GM18517 (cell line): ENCODE results near the gene HMG20A.
"Not testable (repeated sequence)": the region's sequence is repeated elsewhere in the genome, so short reads cannot be mapped to it uniquely, and the experiment has no call there.

Source experiments
- ATAC-seq: cut with Tn5 transposase; IDR thresholded peaks from one replicate; pipeline ENCODE4 v1.9.1; 2021; ENCODE audit warnings: mild to moderate bottlenecking, moderate library complexity; ENCODE audit not compliant: unreplicated experiment

HMG20A gene

DNA sequence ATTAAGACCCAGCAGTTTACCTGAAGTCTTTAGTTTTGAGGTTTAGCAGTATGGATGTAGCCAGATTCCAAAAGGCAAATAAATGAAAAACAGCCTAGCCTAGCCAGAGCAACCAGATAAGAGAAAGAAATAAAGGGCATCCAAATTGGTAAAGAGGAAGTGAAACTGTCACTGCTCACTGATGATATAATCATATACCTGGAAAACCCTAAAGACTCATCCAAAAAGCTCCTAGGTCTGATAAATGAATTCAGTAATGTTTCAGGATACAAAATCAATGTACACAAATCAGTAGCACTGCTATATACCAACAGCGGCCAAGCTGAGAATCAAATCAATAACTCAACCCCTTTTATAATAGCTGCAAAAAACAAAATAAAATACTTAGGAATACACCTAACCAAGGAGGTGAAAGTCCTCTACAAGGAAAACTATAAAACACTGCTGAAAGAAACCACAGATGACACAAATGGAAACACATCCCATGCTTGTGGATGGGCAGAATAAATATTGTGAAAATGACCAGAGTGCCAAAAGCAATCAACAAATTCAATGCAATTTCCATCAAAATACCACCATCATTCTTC is 14.4 kb upstream of the HMG20A start:
- ATAC-seq, result not testable (repeated sequence)

- no peak for ATAC-seq
These were observed 13.8 kb upstream of the HMG20A start for GRCh38 chr15:77406846-77407245.

DNA sequence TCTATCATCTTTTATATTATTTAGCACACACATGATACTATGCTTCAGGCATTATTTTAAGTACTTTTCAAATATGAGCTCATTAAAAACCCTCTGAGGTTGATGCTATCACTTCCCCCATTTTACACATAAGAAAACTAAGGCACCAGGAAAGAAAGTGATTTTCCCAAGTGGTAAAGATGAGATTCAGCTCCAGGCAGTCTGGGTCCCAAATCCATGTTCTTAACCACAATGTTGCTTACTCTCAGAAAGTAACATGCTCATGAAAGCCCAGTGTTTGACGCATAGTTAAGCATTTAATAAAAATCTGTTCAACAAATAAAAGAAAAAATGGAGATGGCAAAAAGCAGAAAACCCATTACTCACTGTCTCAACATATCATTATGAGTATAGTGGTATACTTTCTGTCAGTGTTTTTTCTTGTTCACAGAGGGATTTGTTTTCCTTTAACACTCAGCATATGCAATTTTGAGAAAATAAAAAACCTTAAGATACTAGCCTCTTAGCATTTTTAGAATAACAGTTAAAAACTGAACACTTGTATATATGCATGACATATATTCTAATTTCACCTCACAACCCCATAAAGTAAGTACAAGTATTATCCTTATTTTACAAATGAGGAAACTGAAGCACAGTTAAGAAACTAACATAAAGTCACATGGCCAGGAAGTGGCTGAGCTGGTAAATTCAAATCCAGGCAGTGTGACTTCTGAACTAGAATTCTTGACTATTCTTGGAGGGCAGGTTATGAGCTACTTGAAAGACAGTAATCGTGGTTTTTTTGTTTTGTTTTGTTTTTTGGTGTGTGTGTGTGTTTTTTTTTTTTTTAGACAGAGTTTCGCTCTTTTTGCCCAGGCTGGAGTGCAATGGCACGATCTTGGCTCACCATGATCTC is 11.2 kb upstream of the HMG20A start:
- ATAC-seq, result peak; percentile 62

DNA sequence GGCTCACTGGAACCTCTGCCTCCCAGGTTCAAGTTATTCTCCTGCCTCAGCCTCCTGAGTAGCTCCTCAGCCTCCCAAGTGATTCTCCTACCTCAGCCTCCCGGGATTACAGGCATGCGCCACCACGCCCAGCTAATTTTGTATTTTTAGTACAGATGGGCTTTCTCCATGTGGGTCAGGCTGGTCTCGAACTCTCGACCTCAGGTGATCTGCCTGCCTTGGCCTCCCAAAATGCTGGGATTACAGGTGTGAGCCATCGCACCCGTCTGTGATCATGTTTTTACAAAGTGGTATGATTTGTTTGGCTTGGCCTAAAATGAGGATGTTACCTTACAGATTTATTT is 10.6 kb upstream of the HMG20A start:
- not testable (repeated sequence) for ATAC-seq

DNA sequence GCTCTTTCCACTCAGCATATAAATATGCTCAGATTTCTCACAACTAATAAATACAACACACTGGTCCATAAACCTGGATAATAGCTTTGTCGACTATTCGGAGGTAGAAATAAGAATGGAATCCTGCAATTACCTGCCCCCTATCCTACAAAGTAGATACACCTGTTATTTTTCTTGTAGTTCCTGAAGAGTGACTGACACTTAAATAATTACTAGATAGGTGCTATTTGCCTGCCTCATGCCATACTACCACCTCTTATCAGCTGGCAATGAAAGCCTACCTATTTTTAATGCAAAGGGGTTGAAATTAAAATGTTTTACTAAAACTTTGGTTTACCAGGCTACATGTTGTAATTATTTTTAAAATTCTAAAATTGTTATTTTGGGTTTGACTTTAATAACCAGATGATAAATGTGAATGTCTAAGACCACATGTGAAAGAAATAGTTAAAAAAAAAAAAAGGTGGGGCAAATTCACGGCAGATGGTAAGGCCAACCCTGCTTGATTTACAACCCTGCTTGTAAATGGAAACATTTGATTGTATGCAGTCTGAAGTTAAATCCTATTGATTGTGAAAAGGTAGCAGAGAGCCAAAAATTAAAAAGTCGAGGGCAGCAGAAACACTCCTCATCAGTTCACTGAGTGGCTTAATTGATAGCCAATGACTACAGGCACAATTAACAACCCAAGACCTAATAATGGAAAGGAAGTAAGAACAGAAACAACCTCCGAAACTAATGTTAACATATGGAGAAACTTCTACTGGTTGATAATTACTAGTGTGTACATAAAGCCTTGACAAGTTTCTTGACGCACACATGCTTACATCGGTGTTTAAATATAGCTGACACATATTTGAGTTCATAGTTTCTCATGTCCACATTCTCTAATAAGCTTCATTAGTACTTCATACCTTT is 9.7 kb upstream of the HMG20A start:
- no peak for ATAC-seq

DNA sequence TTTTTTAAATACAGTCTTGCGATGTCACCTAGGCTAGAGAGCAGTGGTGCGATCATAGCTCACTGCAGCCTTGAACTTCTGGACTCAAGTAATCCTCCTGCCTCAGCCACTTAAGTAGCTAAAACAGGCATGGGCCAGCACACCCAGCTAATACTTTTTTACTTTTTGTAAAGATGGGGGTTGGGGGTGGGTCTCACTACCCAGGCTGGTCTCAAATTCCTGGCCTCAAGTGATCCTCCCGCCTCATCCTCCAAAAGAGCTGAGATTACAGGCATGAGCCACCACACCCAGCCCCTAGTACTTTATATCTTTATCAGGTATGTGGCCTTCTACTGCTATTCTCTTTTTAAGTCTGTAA is 9.1 kb upstream of the HMG20A start:
- ATAC-seq, result no peak

GRCh38 chr15:77412972-77413698 is 7.6 kb upstream of the HMG20A start:
- no peak for ATAC-seq

DNA sequence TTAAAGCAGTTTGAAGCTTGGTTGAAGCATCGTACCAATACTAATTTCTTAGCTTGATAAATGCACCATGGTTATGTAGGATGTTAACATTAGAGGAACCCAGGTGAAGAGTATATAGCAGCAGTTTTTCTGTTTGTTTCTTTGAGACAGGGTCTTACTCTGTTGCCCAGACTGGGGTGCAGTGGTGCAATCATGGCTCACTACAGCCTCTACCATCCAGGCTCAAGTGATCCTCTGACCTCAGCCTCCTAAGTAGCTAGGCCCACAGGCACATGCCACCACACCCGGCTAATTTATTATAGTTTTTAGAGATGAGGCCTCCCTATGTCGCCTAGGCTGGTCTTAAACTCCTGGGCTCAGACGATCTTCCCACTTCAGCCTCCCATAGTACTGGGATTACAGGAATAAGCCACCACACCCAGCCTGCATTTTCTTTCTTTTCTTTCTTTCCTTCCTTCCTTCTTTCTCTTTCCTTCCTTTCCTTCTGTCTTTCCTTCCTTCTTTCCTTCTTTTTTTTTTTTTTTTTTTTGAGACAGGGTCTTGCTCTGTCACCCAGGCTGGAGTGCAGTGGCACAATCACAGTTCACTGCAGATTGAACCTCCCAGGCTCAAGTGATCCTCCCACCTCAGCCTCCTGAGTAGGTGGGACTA is 6.9 kb upstream of the HMG20A start:
- no peak for ATAC-seq

DNA sequence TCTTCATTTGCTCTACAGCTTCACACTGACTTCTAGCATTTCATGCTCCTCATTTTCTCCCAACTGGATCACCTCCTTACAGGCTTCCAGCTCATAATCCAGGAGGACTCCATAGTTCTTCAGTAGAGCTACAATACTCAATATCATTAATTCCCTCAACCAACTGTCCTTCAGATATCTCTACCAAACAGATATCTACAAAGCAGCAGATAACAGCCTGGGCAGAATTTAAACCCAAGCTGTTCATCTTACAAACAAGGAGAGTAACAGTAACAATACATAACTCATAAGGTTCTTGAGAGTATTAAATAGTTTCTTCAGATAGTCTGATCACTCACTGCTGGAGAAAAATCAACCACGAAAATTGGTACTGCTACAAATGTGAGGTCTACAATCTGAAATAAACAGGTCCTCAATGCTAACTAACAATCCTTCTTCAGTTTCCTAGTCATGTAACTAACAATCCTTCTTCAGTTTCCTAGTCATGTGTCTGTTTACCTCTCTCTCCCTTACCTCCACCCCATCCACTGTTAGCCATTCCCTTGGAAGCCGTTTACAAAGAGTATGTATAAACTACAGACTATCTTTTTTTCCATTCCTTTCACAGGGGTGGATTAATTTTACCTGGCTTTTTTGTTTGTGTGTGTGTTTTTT is 5.8 kb upstream of the HMG20A start:
- no peak for ATAC-seq

- no peak for ATAC-seq
These were observed 5.1 kb upstream of the HMG20A start for GRCh38 chr15:77415450-77416147.

DNA sequence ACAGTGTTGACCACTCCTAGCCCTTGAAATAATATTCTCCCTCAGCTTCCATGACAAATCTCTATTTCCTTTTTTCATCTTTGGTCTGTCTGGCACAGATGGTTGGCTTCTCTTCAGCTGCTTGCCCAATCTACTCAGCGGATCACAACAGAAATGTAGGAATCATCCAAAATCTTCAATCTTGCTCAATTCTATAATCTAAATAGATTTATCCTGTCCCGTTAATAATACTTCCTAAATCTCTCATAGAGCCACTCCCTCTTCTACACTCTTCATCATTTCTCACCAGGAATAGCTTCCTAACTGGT is 4.6 kb upstream of the HMG20A start:
- ATAC-seq, result no peak

- ATAC-seq, result no peak
These were observed 3.7 kb upstream of the HMG20A start for GRCh38 chr15:77416954-77417353.

DNA sequence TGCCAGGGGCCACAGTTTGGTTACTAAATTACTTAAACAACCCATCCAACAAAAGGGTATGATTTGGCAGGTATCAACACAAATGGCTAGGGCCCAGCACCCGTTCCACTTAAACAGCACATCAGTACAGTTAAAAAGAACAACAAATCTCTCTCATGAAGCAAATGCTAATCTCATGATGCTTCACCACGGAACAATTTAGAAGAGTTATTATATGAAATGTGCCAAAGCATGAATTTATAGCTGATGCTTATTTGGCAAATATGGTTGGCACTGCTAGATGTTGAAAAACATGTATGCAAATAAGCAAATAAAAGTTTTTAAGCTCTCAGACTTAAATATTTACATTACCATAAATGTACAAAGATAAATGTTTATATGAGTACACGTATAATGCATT is 3.1 kb upstream of the HMG20A start:
- no peak for ATAC-seq

GRCh38 chr15:77418391-77418965 is 2.2 kb upstream of the HMG20A start:
- ATAC-seq, result no peak

DNA sequence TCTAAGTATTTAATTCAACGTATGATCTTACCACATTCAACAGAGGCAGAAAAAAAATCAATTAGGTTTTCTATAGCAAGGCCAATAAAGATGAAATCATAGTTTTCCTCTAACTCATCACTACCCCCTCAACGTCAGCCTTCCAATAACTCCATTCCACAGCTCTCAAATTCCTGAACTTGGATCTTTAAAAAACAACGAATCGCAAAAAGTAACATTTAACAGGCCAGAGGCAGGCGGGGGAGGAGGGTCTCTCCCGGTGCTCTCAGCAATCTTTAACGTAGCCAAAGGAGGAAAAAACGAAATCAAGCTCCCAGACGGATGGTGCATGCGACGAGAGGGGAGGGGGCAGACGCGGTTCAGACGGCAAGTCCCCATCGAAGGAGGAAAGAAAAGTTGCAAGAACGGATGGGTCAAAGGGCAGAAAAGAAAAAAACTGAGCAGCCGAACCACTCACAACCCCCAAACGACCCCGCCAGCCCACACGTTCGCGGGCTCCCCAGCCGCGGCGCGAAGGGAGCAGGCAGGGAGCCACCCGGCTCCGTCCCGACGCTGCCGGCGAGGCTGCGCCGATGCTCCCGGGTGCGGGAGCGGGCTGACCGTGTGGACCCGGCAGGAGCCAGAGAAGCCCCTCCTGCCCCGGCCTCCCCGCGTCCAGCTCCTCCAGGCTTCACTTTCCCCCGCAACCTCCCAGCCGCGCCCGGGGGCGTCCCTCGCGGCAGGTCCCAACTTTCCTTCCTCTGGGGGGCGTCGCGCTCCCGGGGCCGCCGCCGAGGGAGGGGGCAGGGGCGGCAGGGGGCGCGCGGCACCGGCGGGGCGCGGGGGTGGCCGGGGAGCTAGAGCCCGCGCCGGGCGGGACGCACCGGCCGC is 1.5 kb upstream of the HMG20A start:
- ATAC-seq, result no peak

DNA sequence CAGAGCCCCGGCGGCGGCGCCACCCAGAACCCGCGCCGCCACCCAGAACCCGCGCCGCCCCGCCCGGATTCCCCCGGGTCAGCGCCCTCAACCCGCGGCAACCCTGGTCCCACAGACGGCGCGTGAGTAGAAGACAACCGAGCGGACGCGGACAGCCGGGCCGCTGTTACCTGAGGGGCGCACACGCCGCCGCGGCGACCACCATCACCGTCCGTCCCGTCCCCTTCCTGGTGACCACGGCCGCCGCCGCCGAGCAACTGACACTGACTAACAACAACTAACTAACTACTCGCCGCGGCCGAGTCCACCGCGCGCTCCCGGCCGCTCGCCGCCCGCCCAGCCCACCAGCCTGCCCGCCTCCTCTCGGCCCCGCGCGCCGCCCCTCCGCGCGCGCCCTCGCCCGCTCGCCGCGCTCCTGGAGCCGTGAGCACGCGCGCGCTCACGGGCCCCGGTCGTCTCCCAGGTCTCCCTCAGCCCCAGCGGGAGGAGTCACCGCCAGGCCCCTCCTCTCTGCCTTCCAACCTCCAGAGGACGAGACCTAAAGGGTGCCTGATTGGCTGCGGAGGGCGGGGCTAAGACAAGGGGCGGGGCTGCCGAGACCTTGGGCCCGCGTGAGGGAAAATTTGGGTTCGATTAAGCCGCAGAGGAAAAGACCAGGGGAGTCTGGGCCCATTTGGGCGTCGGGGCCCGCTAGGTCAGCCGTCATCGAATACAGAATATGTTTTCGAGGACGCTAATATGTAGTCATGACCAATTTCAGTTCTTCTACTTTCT is 665 bp upstream of the HMG20A start, which contains the start of gene PEAK1:
PEAK1 (minus strand) TSS at position 269 of the 774 bp plus-strand sequence. CDS start 238,178 bp downstream, outside the sequence.
- ATAC-seq, result peak; percentile 79

GRCh38 chr15:77421370-77421700 is 647 bp downstream of the HMG20A start:
- no peak for ATAC-seq
